ENCODE results near the gene NRG3.

NRG3 gene

DNA sequence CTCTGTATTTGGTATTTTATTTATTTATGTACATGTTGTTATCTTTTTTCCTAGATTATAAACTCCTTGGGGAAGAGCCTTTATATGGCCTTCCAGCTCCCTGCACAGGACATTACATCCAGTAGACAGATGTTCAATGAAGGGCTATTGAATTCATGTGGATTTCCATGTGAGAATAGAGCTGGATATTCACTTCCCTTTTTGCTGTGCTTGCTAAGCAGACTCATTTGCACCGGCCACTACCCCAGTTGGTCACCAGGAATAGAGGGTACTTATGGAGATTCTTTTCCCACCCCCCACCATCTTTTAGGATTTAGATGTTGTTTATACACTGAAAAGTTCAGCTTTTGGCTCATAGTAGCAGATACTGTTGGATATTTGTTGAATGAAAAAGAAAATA, 374.1 kb downstream of the NRG3 start:
- Mint-ChIP-seq H3K36me3 (no peaks in the 10 kb centered on the region), H3K27ac (no peak overlapping the region), H3K9me3 (peaks cover 6% of the 10 kb centered on the region), H3K4me1 (no peaks in the 10 kb centered on the region), H3K27me3 (no peaks in the 10 kb centered on the region), H3K4me3 (no peak overlapping the region)
- ATAC-seq (ENCODE audit: low read depth) (no peak), DNase-seq (ENCODE audit: low spot score in 2 of 2) (no peak)

DNA sequence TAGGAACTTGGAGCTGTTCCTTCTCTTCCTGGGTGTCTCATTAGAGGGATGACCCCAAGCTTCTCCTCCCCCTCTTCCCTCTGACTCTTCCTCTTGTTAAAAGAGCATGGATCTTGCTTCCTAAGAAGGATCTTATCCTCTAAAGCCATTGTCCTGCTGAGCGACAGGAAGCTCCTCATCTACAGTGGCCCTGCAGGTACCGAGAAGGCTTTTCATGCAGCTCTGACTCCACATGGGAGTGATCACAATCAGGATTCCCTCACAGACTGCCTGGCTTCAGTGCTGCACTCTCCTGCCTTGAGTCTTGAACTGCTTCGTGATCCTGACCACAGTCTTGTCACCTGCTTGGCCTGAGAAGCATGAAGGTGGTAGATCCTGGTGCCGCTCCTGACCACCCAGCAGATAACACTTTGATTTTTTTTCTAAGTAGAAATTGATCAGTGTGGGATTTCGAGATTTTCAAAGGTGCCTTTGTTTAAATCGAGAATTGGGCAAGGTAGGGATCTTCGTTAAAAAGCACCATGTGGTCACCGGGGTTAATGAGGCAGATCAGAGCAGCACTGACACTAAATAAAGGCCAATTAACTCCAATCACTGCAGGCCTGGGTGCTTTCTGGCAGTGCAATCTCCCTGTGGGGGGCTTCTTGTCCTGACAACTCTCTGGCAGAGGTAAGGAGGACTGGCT, 376.4 kb downstream of the NRG3 start:
- ATAC-seq (ENCODE audit: low read depth) (no peak), DNase-seq (ENCODE audit: low spot score in 2 of 2) (no peak)
- no peaks in the 10 kb centered on the region for H3K4me1 Mint-ChIP-seq
- no peaks in the 10 kb centered on the region for H3K27me3 Mint-ChIP-seq
- H3K9me3 Mint-ChIP-seq: peaks cover 5% of the 10 kb centered on the region
- no peak overlapping the region for H3K27ac Mint-ChIP-seq
- H3K36me3 Mint-ChIP-seq: no peaks in the 10 kb centered on the region
- no peak overlapping the region for H3K4me3 Mint-ChIP-seq

DNA sequence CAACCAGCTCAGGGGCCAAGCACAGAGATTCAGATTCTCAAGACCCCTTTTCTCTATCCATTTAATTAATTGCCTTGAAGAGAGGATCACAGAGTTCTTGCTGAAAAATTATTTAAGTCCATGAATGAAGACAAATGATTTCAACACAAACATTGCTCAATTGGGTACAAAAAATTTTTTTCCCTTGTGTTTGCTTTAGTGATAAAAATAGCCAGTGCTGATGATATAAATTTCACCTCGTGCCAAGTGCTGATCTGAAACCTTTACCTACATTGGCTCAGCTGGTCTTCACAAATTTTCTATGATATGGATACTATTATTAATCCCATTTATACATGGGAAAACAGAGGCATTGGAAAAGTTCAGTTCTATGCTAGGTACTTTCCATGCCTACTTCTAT, 377.1 kb downstream of the NRG3 start:
- H3K27ac Mint-ChIP-seq: no peak overlapping the region
- H3K27me3 Mint-ChIP-seq: no peaks in the 10 kb centered on the region
- peaks cover 8% of the 10 kb centered on the region for H3K9me3 Mint-ChIP-seq
- H3K4me3 Mint-ChIP-seq: no peak overlapping the region
- no peaks in the 10 kb centered on the region for H3K4me1 Mint-ChIP-seq
- DNase-seq (ENCODE audit: low spot score in 2 of 2) (no peak), ATAC-seq (ENCODE audit: low read depth) (no peak)
- no peaks in the 10 kb centered on the region for H3K36me3 Mint-ChIP-seq

DNA sequence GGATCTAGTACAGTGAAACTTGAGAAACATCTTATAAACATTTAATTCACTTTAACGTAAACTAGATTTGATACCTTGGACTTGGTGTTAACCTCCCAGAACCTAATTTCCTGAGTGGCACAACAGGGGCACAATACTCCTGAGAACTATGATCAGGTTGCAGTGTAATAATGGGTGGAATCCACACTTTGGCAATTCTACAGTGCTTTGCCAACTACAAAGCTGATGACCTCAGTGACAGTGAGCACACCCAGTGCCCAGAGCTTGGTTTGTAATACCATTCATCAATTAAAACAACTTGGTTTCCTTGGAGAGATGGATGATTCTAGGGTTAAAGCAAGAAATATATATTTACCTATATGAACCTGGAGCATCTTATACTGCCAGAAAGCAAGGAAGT, 379.2 kb downstream of the NRG3 start:
- no peaks in the 10 kb centered on the region for H3K36me3 Mint-ChIP-seq

DNA sequence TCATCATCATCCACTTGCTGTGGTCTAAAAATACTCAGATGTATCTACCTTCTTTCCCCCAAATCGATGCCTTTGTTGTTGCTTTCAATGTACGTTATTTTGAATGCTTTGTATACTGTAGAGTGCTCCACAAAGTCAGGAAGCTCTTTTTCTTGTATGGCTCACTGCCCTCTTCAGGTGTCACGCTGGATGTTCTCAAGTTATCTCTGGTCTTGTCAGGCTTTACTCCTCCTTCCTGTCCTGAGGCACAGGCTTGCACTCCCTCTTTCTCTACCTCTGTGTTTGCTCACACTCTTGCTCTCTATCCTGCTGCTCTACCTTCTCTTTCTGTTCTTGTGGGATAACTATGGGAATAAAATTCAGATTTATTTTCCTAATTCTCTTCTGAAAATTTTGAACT, 381.3 kb downstream of the NRG3 start:
- Mint-ChIP-seq H3K36me3 (no peaks in the 10 kb centered on the region), H3K4me3 (no peak overlapping the region), H3K9me3 (peaks cover 6% of the 10 kb centered on the region), H3K4me1 (no peaks in the 10 kb centered on the region), H3K27me3 (no peaks in the 10 kb centered on the region), H3K27ac (no peak overlapping the region)
- DNase-seq (ENCODE audit: low spot score in 2 of 2) (no peak), ATAC-seq (ENCODE audit: low read depth) (no peak)

More for the DNA sequence above, 379.2 kb downstream of the NRG3 start:
- no peak overlapping the region for H3K27ac Mint-ChIP-seq
- H3K4me1 Mint-ChIP-seq: no peaks in the 10 kb centered on the region
- peaks cover 6% of the 10 kb centered on the region for H3K9me3 Mint-ChIP-seq
- H3K27me3 Mint-ChIP-seq: no peaks in the 10 kb centered on the region
- H3K4me3 Mint-ChIP-seq: no peak overlapping the region
- ATAC-seq (ENCODE audit: low read depth): no peak
- no peak for DNase-seq (ENCODE audit: low spot score in 2 of 2)

DNA sequence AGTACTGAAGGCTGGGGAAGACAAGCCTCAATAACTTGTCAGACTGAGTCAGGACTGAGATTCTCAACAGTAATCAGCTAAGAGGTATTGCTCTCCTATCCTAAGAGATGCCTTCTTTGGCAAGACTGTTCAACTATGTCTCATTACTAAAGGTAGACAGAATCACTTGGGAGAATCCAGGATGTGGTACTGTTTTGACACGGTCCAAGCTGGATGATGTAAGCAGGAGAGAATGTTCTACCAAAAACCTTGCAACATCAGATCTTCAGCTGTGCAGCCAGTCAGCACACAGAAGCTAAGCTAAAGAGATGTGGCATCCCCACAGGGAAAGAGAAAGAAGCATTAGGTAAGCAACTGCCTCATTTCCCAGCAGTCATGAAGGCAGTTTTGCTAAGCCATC, 391.4 kb downstream of the NRG3 start:
- DNase-seq (ENCODE audit: low spot score in 2 of 2) (no peak), ATAC-seq (ENCODE audit: low read depth) (no peak)
- no peaks in the 10 kb centered on the region for H3K27me3 Mint-ChIP-seq
- peaks cover 10% of the 10 kb centered on the region for H3K9me3 Mint-ChIP-seq
- H3K4me3 Mint-ChIP-seq: no peak overlapping the region
- H3K36me3 Mint-ChIP-seq: no peaks in the 10 kb centered on the region
- no peak overlapping the region for H3K27ac Mint-ChIP-seq
- no peaks in the 10 kb centered on the region for H3K4me1 Mint-ChIP-seq

DNA sequence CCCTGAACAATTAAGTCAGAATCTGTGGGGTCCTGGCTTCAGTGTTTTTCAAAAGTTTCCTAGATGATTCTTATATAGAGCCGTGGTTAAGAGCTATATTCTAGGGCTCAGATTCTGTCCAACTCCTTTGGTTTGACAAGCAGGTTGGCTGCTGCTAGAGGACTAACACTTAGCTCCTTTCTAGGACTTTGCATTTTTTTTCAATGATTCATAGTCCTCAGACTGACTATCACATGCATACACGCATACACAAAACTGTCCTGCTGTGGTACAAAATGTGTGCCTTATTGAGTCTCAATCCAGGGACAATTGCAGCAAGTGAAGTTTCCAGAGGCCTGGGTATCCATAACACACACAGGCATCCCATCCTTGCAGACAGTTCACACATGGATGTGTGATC, 392.0 kb downstream of the NRG3 start:
- no peaks in the 10 kb centered on the region for H3K4me1 Mint-ChIP-seq
- H3K27ac Mint-ChIP-seq: no peak overlapping the region
- no peaks in the 10 kb centered on the region for H3K36me3 Mint-ChIP-seq
- peaks cover 10% of the 10 kb centered on the region for H3K9me3 Mint-ChIP-seq
- DNase-seq (ENCODE audit: low spot score in 2 of 2) (no peak), ATAC-seq (ENCODE audit: low read depth) (no peak)
- H3K4me3 Mint-ChIP-seq: no peak overlapping the region
- no peaks in the 10 kb centered on the region for H3K27me3 Mint-ChIP-seq

DNA sequence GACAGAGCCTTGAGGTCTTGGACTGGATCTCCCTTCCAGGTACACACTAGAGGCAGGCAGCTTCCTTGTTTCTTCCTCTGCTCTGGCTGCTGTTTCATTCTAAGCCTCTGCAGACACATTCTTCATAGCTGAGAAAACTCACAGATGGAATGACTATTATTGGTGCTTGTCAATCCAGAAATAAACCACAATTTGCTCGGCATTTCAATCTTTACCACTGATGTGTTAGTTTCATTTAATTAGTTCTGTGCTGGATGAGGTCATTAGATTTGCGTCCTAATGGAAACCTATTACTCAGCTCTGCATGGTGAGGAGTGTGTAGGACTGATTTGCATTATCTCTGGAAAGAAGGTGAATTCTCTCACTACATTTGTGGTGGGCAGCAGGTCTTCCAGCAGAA, 392.5 kb downstream of the NRG3 start:
- Mint-ChIP-seq H3K27ac (no peak overlapping the region), H3K4me3 (no peak overlapping the region), H3K4me1 (no peaks in the 10 kb centered on the region), H3K9me3 (peaks cover 12% of the 10 kb centered on the region), H3K36me3 (no peaks in the 10 kb centered on the region), H3K27me3 (no peaks in the 10 kb centered on the region)
- ATAC-seq (ENCODE audit: low read depth) (no peak), DNase-seq (ENCODE audit: low spot score in 2 of 2) (no peak)

DNA sequence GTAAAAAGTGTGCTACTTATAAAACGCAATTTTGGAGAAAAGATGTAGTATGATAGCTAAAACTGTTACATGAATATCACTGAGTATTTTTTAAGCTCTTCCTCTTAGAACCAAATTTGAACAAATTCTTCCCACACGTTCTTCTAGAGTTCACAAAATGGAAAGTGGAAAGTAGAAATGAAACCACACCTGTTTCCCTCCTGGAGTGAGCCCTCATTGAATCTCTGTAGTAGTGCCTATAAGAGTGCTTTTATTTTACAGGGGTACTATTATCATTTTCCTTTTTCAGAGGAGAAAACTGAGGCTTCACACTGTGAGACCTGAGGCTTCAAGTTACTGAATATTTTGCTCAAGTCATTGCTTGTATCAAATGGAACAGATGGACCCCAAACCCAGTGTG, 393.0 kb downstream of the NRG3 start:
- Mint-ChIP-seq H3K36me3 (no peaks in the 10 kb centered on the region), H3K27me3 (no peaks in the 10 kb centered on the region), H3K27ac (no peak overlapping the region), H3K4me1 (no peaks in the 10 kb centered on the region), H3K4me3 (no peak overlapping the region), H3K9me3 (peaks cover 11% of the 10 kb centered on the region)
- no peak for ATAC-seq (ENCODE audit: low read depth)
- no peak for DNase-seq (ENCODE audit: low spot score in 2 of 2)

DNA sequence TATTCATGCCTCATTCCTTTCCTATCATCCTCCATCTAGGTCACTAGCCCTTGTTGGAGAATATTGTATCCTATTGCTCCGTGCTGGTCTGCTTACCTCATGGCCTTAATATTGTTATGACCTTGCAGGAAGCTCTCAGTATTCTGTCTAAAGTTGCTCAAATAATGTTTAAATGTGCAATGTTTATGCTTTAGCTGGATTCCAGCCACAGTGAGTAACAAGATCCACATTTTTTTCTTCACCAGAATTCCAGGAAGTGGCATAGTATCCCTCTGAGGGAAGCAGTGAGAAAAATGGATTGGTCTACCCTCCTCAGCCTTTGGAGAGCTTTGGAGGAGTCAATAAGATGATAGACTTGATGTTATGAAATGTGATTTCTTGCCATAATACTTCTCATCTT, 402.6 kb downstream of the NRG3 start:
- H3K27ac Mint-ChIP-seq: no peak overlapping the region
- DNase-seq (ENCODE audit: low spot score in 2 of 2): no peak
- no peak overlapping the region for H3K4me3 Mint-ChIP-seq
- H3K36me3 Mint-ChIP-seq: no peaks in the 10 kb centered on the region
- ATAC-seq (ENCODE audit: low read depth): no peak
- peaks cover 5% of the 10 kb centered on the region for H3K9me3 Mint-ChIP-seq
- H3K27me3 Mint-ChIP-seq: no peaks in the 10 kb centered on the region
- no peaks in the 10 kb centered on the region for H3K4me1 Mint-ChIP-seq

DNA sequence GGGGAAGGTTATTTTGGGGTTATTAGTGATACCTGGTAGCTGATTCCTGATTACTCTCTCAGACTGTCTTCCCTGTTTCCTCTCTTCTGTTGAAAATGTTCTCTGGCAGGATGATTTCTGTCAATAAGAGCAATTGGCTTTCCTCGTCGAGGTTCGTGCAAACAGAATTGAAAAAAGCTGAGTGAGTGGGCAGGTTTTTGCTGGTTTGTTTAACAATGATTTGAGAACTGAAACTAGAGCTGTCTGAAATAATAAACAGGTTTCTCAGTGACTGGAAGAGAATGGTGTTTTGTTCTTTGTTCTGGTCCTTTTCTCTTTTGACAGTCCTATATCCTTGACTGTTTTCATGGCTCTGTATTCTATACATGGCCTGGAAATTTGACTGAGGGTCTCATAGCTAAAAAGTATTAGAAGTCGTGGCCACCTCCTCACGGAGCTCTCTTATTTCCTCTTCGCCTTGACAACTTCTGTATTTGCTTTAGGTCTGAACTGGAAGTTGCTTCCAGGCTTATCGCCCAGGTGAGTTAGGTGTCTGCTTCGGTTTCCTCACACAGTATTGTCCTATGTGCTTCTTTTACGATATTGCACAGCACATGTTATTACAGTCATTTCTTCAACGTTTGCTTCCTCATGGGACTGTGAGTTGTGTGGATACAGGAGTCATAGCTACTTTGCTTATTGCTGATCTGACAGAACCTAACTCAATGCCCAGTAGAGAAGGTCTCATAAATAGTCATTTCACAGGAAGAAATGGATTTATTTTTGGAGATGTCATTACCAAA, 403.6 kb downstream of the NRG3 start:
- H3K36me3 Mint-ChIP-seq: no peaks in the 10 kb centered on the region

DNA sequence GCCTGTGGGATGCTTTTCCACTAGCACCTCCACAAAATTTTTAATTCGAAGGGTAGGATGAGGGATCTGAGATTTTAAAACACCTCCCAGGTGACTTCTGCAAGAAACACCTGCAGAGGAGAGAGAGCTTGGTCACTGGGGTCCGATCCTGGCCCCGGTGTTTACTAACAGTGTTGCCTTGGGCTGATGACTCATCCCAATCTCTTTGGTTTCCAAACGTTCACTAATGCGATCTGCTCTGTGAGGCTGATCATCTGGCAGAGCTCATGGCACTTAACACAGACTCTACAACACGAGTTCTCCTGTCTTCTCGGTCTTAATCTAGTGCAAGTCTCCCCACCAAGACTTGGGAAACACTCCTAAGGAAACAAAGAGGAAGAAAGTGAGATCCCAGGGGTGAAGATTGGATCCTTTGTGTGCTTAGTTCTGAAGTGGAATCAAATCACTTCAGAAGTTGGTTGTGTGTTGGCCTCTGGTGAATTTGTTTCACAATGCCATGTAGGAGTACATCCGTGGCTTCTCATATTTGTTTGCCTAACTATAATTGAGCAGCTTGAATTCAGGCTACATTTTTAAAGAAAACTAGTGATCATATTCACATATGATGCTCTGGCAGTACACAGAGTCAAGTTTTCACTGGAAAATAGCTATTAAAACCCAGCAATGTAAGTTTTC, 407.9 kb downstream of the NRG3 start:
- H3K9me3 Mint-ChIP-seq: peaks cover 4% of the 10 kb centered on the region
- no peaks in the 10 kb centered on the region for H3K27me3 Mint-ChIP-seq
- H3K36me3 Mint-ChIP-seq: no peaks in the 10 kb centered on the region
- ATAC-seq (ENCODE audit: low read depth) (no peak), DNase-seq (ENCODE audit: low spot score in 2 of 2) (no peak)
- H3K4me1 Mint-ChIP-seq: no peaks in the 10 kb centered on the region
- no peak overlapping the region for H3K4me3 Mint-ChIP-seq
- no peak overlapping the region for H3K27ac Mint-ChIP-seq

More for the DNA sequence above, 403.6 kb downstream of the NRG3 start:
- ATAC-seq (ENCODE audit: low read depth) (no peak), DNase-seq (ENCODE audit: low spot score in 2 of 2) (no peak)
- peaks cover 3% of the 10 kb centered on the region for H3K9me3 Mint-ChIP-seq
- no peaks in the 10 kb centered on the region for H3K27me3 Mint-ChIP-seq
- H3K4me1 Mint-ChIP-seq: no peaks in the 10 kb centered on the region
- H3K4me3 Mint-ChIP-seq: no peak overlapping the region
- no peak overlapping the region for H3K27ac Mint-ChIP-seq

DNA sequence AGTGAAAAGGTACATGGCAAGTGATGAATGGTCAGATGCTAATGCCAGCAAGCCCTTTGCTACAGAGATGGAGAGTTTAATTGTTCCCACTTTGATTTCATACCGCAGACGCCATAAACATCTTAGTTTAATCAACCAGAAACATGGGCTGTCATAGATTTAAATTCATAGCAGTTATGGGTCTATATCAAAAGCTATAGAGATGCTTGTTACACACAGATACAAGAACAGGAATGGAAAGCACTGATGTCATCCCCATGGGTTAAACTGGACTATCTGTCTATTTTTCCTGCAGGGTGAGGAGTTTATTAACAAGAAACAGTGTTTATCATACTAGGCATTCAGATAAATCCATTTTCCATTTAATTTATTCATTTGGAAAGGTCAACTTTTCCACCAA, 409.2 kb downstream of the NRG3 start:
- no peak overlapping the region for H3K27ac Mint-ChIP-seq
- no peak overlapping the region for H3K4me3 Mint-ChIP-seq
- H3K4me1 Mint-ChIP-seq: no peaks in the 10 kb centered on the region
- no peak for ATAC-seq (ENCODE audit: low read depth)
- no peaks in the 10 kb centered on the region for H3K27me3 Mint-ChIP-seq
- no peak for DNase-seq (ENCODE audit: low spot score in 2 of 2)
- no peaks in the 10 kb centered on the region for H3K36me3 Mint-ChIP-seq
- peaks cover 4% of the 10 kb centered on the region for H3K9me3 Mint-ChIP-seq

DNA sequence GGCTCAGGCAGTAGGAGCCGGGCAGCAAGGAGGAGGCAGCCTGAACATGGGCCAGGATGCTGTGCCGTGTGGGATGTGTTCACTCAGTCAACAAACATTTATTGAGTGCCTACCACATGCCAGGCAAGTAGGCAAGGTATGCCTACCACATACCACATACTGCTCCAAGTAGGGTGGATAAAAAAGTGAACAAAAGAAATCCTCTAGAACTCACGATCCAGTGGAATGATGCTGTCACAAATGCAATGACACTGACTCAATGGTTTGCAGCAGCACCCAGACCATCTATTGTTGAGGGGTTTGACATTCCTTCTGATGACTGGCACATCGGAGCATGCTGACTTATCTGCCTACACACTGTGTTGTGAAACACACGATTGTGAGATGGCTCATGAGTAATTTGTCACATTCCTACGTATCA, 413.5 kb downstream of the NRG3 start:
- Mint-ChIP-seq H3K27ac (no peak overlapping the region), H3K4me1 (no peaks in the 10 kb centered on the region), H3K27me3 (no peaks in the 10 kb centered on the region), H3K4me3 (no peak overlapping the region), H3K9me3 (peaks cover 2% of the 10 kb centered on the region), H3K36me3 (no peaks in the 10 kb centered on the region)
- ATAC-seq (ENCODE audit: low read depth): no peak
- no peak for DNase-seq (ENCODE audit: low spot score in 2 of 2)

All from memory B cell (primary cell).